H1 (cell line): ENCODE measurements around the gene ANXA3. TPM values are rescaled to one million over a fixed set of nuclear protein-coding genes. Genes with fewer than 3 reads are reported as not detected.

ENCODE experiments used
- CTCF ChIA-PET: fragments of 300-600 bp; sonication (Branson Sonifier 250); formaldehyde crosslinking; loops from one replicate; lab custom pipeline; 2021; ENCODE audit not compliant: partially characterized antibody; lab: Charles Lee
- POLR2A ChIA-PET: fragments of 300-600 bp; sonication (Branson Sonifier 250); formaldehyde crosslinking; loops from one replicate; lab custom pipeline; 2021; ENCODE audit warnings: inconsistent platforms; ENCODE audit not compliant: partially characterized antibody; lab: Charles Lee
- DNase-seq, 2 experiments: peaks; one replicate each; pipeline versions ENCODE4 v3.0.0 to v3.0.0-alpha.2; 2010 to 2022; ENCODE audit warnings: low spot score in 2 of 2, low read depth in 1 of 2, mixed read lengths in 1 of 2
- FAIRE-seq: peaks from 2 replicates; lab custom pipeline; 2011; peaks lifted over from hg19 to GRCh38; lab: Jason Lieb, UNC
- H2AFZ ChIP-seq: 2 replicates; pipeline ENCODE4 v1.8.1; 2012; ENCODE audit warnings: low read length, inconsistent platforms
- H2AK5ac ChIP-seq: 2 replicates; pipeline ENCODE4 v1.6.1; 2013; ENCODE audit warnings: low read depth, low read length
- H2BK120ac ChIP-seq: replicated peaks from 2 replicates; pipeline ENCODE3; 2013; ENCODE audit warnings: low read depth, low read length, inconsistent platforms
- H2BK12ac ChIP-seq: 2 replicates; pipeline ENCODE4 v1.6.1; 2013; ENCODE audit warnings: low read depth, low read length
- H2BK15ac ChIP-seq: 2 replicates; pipeline ENCODE4 v1.6.1; 2013; ENCODE audit warnings: low read length
- H2BK20ac ChIP-seq: 2 replicates; pipeline ENCODE4 v1.6.1; 2013; ENCODE audit warnings: low read length
- H2BK5ac ChIP-seq: 2 replicates; pipeline ENCODE4 v1.6.1; 2013; ENCODE audit warnings: low read depth, low read length
- H3K14ac ChIP-seq: 2 replicates; pipeline ENCODE4 v1.6.1; 2013; ENCODE audit warnings: inconsistent platforms; ENCODE audit not compliant: insufficient read length
- H3K18ac ChIP-seq: 2 replicates; pipeline ENCODE4 v1.6.1; 2013; ENCODE audit warnings: low read length; ENCODE audit errors: extremely low read depth
- H3K23ac ChIP-seq: 2 replicates; pipeline ENCODE4 v1.6.1; 2013; ENCODE audit warnings: inconsistent platforms; ENCODE audit not compliant: insufficient read length
- H3K23me2 ChIP-seq: 2 replicates; pipeline ENCODE4 v1.6.1; 2013; ENCODE audit warnings: low read depth, low read length
- H3K27ac ChIP-seq: 2 replicates; pipeline ENCODE4 v1.6.1; 2011; ENCODE audit warnings: low read depth, low read length, inconsistent platforms
- H3K27me3 ChIP-seq, 4 experiments: replicated peaks in 1 of 4; 1 replicate in 1 of 4; 2 replicates in 3 of 4; pipeline versions ENCODE4 v1.6.1 to v1.8.1; 2011 to 2013; ENCODE audit warnings: low read length in 3 of 4, mild to moderate bottlenecking in 3 of 4, inconsistent platforms in 2 of 4, mixed read lengths in 2 of 4, moderate library complexity in 1 of 4; ENCODE audit not compliant: control insufficient read depth in 3 of 4, insufficient read depth in 3 of 4; ENCODE audit errors: extremely low read depth in 1 of 4
- H3K36me3 ChIP-seq, 4 experiments: 2 replicates each; pipeline versions ENCODE4 v1.6.1 to v1.8.1; 2011 to 2013; ENCODE audit warnings: mild to moderate bottlenecking in 4 of 4, low read length in 3 of 4, moderate library complexity in 2 of 4, control low read depth in 1 of 4, inconsistent platforms in 1 of 4; ENCODE audit not compliant: insufficient read depth in 4 of 4, control insufficient read depth in 2 of 4
- H3K4ac ChIP-seq: replicated peaks from 2 replicates; pipeline ENCODE3; 2013; ENCODE audit warnings: low read length, low read depth, mixed read lengths, inconsistent platforms; ENCODE audit not compliant: insufficient read length
- H3K4me1 ChIP-seq, 4 experiments: replicated peaks in 1 of 4; 1 replicate in 1 of 4; 2 replicates in 3 of 4; pipeline versions ENCODE4 v1.6.1 to v1.8.1; 2011 to 2013; ENCODE audit warnings: low read length in 3 of 4, inconsistent platforms in 2 of 4, mixed read lengths in 1 of 4; ENCODE audit not compliant: insufficient read depth in 4 of 4, control insufficient read depth in 3 of 4
- H3K4me2 ChIP-seq, 2 experiments: 2 replicates each; pipeline versions ENCODE4 v1.6.1 to v1.8.1; 2011 to 2013; ENCODE audit warnings: low read depth in 2 of 2, low read length in 2 of 2, control low read depth in 1 of 2, inconsistent platforms in 1 of 2, mild to moderate bottlenecking in 1 of 2; ENCODE audit not compliant: insufficient read depth in 1 of 2
- H3K4me3 ChIP-seq, 4 experiments: fragments of 200-600, 300-600 bp in 1 of 4; sonication (generic), shearing (Covaris generic), sonication (Bioruptor Twin) in 1 of 4; 2 replicates each; pipeline versions ENCODE4 v1.5.1 to v1.8.1; 2011 to 2016; ENCODE audit warnings: low read length in 4 of 4, low read depth in 3 of 4, control low read depth in 2 of 4, inconsistent platforms in 2 of 4, mild to moderate bottlenecking in 2 of 4, mixed read lengths in 1 of 4, moderate library complexity in 1 of 4; ENCODE audit not compliant: insufficient read depth in 2 of 4; ENCODE audit errors: extremely low read depth in 1 of 4
- H3K56ac ChIP-seq: replicated peaks from 2 replicates; pipeline ENCODE3; 2013; ENCODE audit warnings: low read depth, mild to moderate bottlenecking, mixed read lengths, low read length, inconsistent platforms; ENCODE audit not compliant: insufficient read length
- H3K79me1 ChIP-seq: 2 replicates; pipeline ENCODE4 v1.6.1; 2013; ENCODE audit warnings: low read depth, low read length, control low read depth
- H3K79me2 ChIP-seq, 2 experiments: 2 replicates each; pipeline versions ENCODE4 v1.6.1 to v1.8.1; 2012 to 2013; ENCODE audit warnings: low read length in 2 of 2, mild to moderate bottlenecking in 2 of 2, inconsistent platforms in 1 of 2; ENCODE audit not compliant: insufficient read depth in 2 of 2, control insufficient read depth in 1 of 2
- H3K9ac ChIP-seq, 4 experiments: replicated peaks in 1 of 4; 1 replicate in 1 of 4; 2 replicates in 3 of 4; pipeline versions ENCODE4 v1.6.1 to v1.8.1; 2011 to 2013; ENCODE audit warnings: low read depth in 3 of 4, low read length in 3 of 4, control low read depth in 2 of 4, mild to moderate bottlenecking in 2 of 4, moderate library complexity in 2 of 4, inconsistent platforms in 1 of 4; ENCODE audit errors: extremely low read depth in 1 of 4
- H3K9me3 ChIP-seq, 2 experiments: 2 replicates each; pipeline versions ENCODE4 v1.6.1 to v1.8.1; 2012 to 2013; ENCODE audit warnings: mild to moderate bottlenecking in 2 of 2, moderate library complexity in 2 of 2, control low read depth in 1 of 2, inconsistent platforms in 1 of 2, low read depth in 1 of 2, low read length in 1 of 2, mixed read lengths in 1 of 2; ENCODE audit not compliant: insufficient read depth in 2 of 2
- H4K20me1 ChIP-seq, 2 experiments: replicated peaks in 1 of 2; 2 replicates each; pipeline versions ENCODE3 to v1.8.1; 2011 to 2013; ENCODE audit warnings: inconsistent platforms in 2 of 2, low read length in 2 of 2, mild to moderate bottlenecking in 1 of 2; ENCODE audit not compliant: insufficient read depth in 2 of 2, control insufficient read depth in 1 of 2
- H4K5ac ChIP-seq: 2 replicates; pipeline ENCODE4 v1.6.1; 2013; ENCODE audit warnings: low read length, low read depth, mixed read lengths, inconsistent platforms; ENCODE audit not compliant: insufficient read length
- H4K8ac ChIP-seq: 2 replicates; pipeline ENCODE4 v1.8.0; 2013; ENCODE audit warnings: mild to moderate bottlenecking, moderate library complexity, low read length, inconsistent platforms; ENCODE audit not compliant: insufficient read depth; ENCODE audit errors: extremely low read depth
- H4K91ac ChIP-seq: replicated peaks from 2 replicates; pipeline ENCODE3; 2013; ENCODE audit warnings: low read length, mixed read lengths, inconsistent platforms; ENCODE audit not compliant: insufficient read length
- EZH2 ChIP-seq: fragments of 200-600 bp; sonication (generic); IDR thresholded peaks from 2 replicates; pipeline ENCODE4 v1.7.1; 2012; ENCODE audit warnings: low read depth, mild to moderate bottlenecking, moderate library complexity, low read length, inconsistent platforms; ENCODE audit not compliant: severe bottlenecking
- MAFK ChIP-seq: IDR thresholded peaks from 2 replicates; pipeline ENCODE4 v1.6.1; 2012; ENCODE audit warnings: low read depth, mild to moderate bottlenecking, improper control_type of control experiment, low read length
- SP1 ChIP-seq: IDR thresholded peaks from 2 replicates; pipeline ENCODE4 v1.6.1; 2011; ENCODE audit warnings: low read depth, low read length
- SRF ChIP-seq: IDR thresholded peaks from 2 replicates; pipeline ENCODE4 v1.6.1; 2011; ENCODE audit warnings: mild to moderate bottlenecking, low read depth, low read length, moderate library complexity
- SUZ12 ChIP-seq: fragments of 200-600 bp; sonication (generic); IDR thresholded peaks from 2 replicates; pipeline ENCODE4 v1.6.1; 2012; ENCODE audit warnings: mild to moderate bottlenecking, inconsistent platforms, low read length, moderate library complexity, mixed read lengths
- TBP ChIP-seq: IDR thresholded peaks from 2 replicates; pipeline ENCODE4 v1.6.1; 2011; ENCODE audit warnings: low read depth, low read length, improper control_type of control experiment
- WGBS, 2 experiments: shearing (Covaris generic) in 1 of 2; methylation state at CpG; one replicate each; pipeline versions ENCODE4 v1.1.6 to v1.1.7; 2013 to 2015; ENCODE audit warnings: low lambda C conversion rate in 2 of 2, mixed read lengths in 2 of 2, inconsistent platforms in 1 of 2, low coverage in 1 of 2, missing lambda C conversion rate in 1 of 2; ENCODE audit not compliant: insufficient replicate concordance in 2 of 2, insufficient coverage in 1 of 2, insufficient read length in 1 of 2; ENCODE audit errors: extremely low coverage in 1 of 2, missing lambda C conversion rate in 1 of 2; 5-methylcytosine and 5-hydroxymethylcytosine counted together
- polyA plus RNA-seq, 7 experiments: library from polyadenylated mRNA; depleted of rRNA in 3 of 7; stranded (reverse) in 5 of 7; unstranded in 2 of 7; fragments of >200 nt in 5 of 7; fragments of 200-250 nt in 2 of 7; gene quantifications; 1 replicate in 5 of 7; 2 replicates in 1 of 7; 4 replicates in 1 of 7; pipeline versions ENCODE4 v1.2.1 to v1.2.3, GENCODE V29; 2011 to 2013; ENCODE audit warnings: missing spikeins in 2 of 7, mixed read lengths in 2 of 7
- total RNA-seq: library from RNA; stranded (reverse); fragmentation: NEBNext Ultra II Directional; extraction: Animal tissue kit (Norgen Biotek cat#: 25700); gene quantifications from 2 replicates; pipeline ENCODE4 v1.2.1, GENCODE V29; 2021
- TF ChIP-seq, protein P1 (sequence below): IDR thresholded peaks from 2 replicates; pipeline ENCODE4 v1.6.1; 2012; ENCODE audit warnings: inconsistent platforms

ANXA3 gene
- total and polyA plus RNA-seq, 2 of the 8 experiments (the other 6 are each of a cell fraction or from before 2014, with no cell fraction given): 10.3 to 27.3 TPM

DNA sequence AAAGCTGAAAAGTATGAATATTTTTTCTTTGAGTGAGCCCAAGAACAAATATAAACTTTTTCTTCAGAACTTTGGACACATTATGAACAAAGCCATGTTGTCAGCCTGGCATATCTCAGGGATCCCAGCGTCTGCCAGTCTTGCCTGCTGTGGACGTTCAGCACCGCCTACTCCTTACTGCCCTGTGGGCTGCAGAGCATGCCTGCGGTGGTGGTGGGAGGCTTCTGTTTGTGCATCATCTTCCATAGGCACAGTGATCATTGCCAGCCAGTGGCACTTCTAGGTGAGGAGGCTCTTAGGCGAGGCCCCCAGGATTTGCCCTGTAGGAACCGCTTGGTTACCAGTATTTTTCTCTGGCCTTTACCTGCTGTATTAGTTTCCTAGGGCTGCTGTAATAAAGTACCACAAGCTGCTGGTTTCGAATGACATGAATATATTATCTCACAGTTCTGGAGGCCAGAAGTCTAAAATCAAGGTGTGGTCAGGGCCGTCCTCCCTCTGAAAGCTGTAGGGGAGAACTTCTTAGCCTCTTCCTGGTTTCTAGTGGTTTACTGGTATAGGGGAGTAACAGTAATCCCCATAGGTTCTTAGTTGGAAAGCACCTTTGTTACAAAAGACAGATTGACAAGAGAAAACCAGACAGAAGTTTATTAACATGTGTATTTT, 15.4 kb downstream of the ANXA3 start:
- no peak overlapping the region for H3K4ac ChIP-seq
- no peak overlapping the region for H3K27ac ChIP-seq
- H3K79me2 ChIP-seq: no peaks in the 10 kb centered on the region
- no peak overlapping the region for H3K9ac ChIP-seq
- FAIRE-seq (no peak), DNase-seq (no peak)
- no peak for TF ChIP-seq EZH2
- TF ChIP-seq TBP: no peak
- no peak for TF ChIP-seq SP1
- TF ChIP-seq, protein P1, sequence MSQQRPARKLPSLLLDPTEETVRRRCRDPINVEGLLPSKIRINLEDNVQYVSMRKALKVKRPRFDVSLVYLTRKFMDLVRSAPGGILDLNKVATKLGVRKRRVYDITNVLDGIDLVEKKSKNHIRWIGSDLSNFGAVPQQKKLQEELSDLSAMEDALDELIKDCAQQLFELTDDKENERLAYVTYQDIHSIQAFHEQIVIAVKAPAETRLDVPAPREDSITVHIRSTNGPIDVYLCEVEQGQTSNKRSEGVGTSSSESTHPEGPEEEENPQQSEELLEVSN: no peak
- no peak for TF ChIP-seq SRF
- no peak for TF ChIP-seq SUZ12
- TF ChIP-seq MAFK: no peak
- no peaks in the 10 kb centered on the region for H3K36me3 ChIP-seq
- no peaks in the 10 kb centered on the region for H3K79me1 ChIP-seq
- no peak overlapping the region for H3K56ac ChIP-seq
- no peak overlapping the region for H4K91ac ChIP-seq
- H2AFZ ChIP-seq: no peak overlapping the region
- H3K23ac ChIP-seq: no peak overlapping the region
- H3K23me2 ChIP-seq: no peaks in the 10 kb centered on the region
- H2AK5ac ChIP-seq: no peak overlapping the region
- no peak overlapping the region for H2BK15ac ChIP-seq
- H3K14ac ChIP-seq: no peak overlapping the region
- POLR2A ChIA-PET: interaction anchor here (1.4 kb wide), 1 partner anchor 10 kb away, joined by 3 read pairs; no protein-coding TSS in a partner anchor
- 0 out of 2 replicates have a peak overlapping the region, but pooled peaks have one; percentile 68 for H2BK20ac ChIP-seq
- H3K4me2 ChIP-seq: no peak overlapping the region
- peak overlapping the region; percentile 76; the same call in 1 of the 2 replicates for H3K18ac ChIP-seq
- no peaks in the 10 kb centered on the region for H3K9me3 ChIP-seq
- CTCF ChIA-PET: interaction anchor here (0.6 to 1.0 kb wide), 4 partner anchors 22 to 521 kb away, joined by 3 to 5 read pairs (median 4); no protein-coding TSS in a partner anchor
- no peak overlapping the region for H4K5ac ChIP-seq
- H3K4me1 ChIP-seq: peaks cover 0 to 6% (median 3%) of the 10 kb centered on the region in 4 experiments; a peak in 5 of 7 replicates
- no peak overlapping the region; the same call in 1 of the 2 replicates for H2BK12ac ChIP-seq
- no peaks in the 10 kb centered on the region for H4K20me1 ChIP-seq
- H3K27me3 ChIP-seq: no peaks in the 10 kb centered on the region
- no peak overlapping the region for H3K4me3 ChIP-seq
- H4K8ac ChIP-seq: no peak overlapping the region
- H2BK5ac ChIP-seq: no peak overlapping the region
- no peak overlapping the region for H2BK120ac ChIP-seq
- 80% methylated on average over 8 of the region's 8 CpGs; no CpG with 5 or more reads in 1 of the 2 experiments for WGBS, 2 experiments
